GM13976 (cell line): Measurements from ENCODE around the gene TMEM72.

Experiments used
- DNase-seq: peaks from one replicate; pipeline ENCODE4 v3.0.0; 2012; ENCODE audit warnings: low spot score
- in situ Hi-C: fragments of 300-500 bp; cut with MboI; formaldehyde crosslinking; loops from one replicate; pipeline ENCODE4 v1.12.0; 2022; ENCODE audit warnings: low sequenced_read_pairs, mixed read lengths, inconsistent platforms; ENCODE audit not compliant: unreplicated experiment
- TF ChIP-seq, protein P1 (sequence below): IDR thresholded peaks from 2 replicates; pipeline ENCODE4 v1.5.1; 2012; ENCODE audit warnings: borderline replicate concordance, mild to moderate bottlenecking; ENCODE audit not compliant: insufficient read depth; ENCODE audit errors: extremely low read depth, missing control alignments, control extremely low read depth

The TMEM72 gene

DNA sequence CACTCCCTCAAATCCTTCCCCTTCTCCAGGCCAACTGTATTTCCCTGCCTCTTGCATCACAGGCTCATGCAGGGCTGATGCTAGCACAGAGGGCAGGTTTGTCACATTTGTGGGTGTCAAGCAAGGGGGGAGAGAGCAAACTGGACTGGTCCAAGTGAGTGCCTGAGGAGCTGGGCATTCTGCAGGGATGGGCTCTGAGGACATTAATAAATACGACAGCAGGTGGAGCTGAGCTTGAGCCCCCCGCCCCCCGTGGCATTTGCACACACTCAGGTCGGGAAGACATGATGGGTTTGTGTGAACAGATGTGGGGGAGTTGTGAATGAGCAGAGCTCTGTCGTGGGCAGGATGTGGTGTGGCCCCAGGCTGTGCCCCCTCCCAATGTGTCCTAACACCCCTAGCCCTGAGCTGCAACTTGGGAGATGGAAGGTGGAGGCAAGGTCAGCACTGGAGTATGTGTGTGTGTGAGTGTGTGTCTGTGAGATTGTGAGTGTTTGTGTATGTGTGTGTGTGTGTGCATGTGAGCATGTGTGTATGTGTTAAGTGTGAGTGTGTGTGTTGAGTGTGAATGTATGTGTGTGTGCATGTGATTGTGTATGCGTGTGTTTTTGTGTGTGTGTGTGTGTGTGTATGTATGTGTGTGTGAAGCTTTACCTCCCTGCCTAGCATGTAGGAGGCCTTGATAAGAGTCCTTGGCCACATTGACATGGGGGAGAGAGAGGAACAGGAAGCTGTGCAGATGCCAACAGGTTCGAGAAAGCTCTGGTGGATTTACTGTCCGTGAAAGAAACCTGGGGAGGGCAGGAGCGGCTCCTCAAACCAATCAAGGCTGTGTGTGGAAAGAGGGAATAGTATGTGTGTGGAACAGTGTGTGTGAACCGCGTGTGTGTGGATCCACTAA lies 57.6 kb downstream of the TMEM72 start:
- no peak for DNase-seq
- in situ Hi-C loops: no loop called here
- TF ChIP-seq, protein P1, sequence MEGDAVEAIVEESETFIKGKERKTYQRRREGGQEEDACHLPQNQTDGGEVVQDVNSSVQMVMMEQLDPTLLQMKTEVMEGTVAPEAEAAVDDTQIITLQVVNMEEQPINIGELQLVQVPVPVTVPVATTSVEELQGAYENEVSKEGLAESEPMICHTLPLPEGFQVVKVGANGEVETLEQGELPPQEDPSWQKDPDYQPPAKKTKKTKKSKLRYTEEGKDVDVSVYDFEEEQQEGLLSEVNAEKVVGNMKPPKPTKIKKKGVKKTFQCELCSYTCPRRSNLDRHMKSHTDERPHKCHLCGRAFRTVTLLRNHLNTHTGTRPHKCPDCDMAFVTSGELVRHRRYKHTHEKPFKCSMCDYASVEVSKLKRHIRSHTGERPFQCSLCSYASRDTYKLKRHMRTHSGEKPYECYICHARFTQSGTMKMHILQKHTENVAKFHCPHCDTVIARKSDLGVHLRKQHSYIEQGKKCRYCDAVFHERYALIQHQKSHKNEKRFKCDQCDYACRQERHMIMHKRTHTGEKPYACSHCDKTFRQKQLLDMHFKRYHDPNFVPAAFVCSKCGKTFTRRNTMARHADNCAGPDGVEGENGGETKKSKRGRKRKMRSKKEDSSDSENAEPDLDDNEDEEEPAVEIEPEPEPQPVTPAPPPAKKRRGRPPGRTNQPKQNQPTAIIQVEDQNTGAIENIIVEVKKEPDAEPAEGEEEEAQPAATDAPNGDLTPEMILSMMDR: no peak

DNA sequence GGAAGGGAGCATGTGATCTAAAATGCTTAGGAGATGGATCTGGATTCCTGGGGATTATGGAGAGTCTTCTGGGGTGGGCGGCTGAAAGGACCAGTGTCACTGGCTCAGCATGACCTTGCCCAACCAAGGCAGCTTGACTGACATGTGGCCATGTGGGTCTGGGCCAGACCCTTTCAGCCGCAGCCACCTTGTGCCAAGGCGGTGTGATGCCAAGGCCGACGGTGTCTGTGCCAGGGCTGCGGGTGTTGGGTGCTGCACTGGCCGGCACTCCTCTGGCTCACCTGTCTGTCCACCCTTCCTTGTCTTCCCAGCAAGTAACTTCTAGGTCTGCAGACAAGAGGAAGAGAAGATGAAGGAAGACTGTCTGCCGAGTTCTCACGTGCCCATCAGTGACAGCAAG lies 58.7 kb downstream of the TMEM72 start:
- no peak for DNase-seq
- TF ChIP-seq, protein P1: no peak
- in situ Hi-C loops: loop anchor here (10.0 kb wide), 1 partner anchor 45 kb away; no protein-coding TSS in a partner anchor

DNA sequence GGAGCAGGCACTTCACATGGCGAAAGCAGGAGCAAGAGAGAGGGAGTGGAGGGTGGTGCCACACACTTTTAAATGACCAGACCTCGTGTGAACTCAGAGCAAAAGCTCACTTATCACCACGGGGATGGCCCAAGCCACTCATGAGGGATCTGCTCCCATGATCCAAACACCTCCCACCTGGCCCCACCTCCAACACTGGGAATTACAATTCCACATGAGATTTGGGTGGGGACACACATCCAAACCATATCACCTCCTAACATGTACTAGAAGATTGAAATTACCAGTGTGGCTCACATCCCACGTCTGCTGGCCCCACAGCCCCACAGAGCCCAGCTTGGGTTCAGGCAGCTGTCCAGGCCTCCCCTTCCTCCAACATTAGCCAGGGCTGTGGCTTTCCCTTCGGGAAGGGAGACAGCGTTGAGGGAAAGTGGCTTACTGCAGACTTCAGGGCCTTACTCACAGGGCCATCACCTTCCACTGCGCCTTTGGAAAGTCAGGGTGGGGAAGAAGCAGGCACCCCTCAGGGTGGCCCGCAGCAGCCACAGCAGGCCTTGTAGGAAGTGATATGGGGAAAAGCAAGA lies 59.8 kb downstream of the TMEM72 start:
- no peak for DNase-seq
- in situ Hi-C loops: loop anchor here (10.0 kb wide), 1 partner anchor 46 kb away; no protein-coding TSS in a partner anchor
- TF ChIP-seq, protein P1: no peak

DNA sequence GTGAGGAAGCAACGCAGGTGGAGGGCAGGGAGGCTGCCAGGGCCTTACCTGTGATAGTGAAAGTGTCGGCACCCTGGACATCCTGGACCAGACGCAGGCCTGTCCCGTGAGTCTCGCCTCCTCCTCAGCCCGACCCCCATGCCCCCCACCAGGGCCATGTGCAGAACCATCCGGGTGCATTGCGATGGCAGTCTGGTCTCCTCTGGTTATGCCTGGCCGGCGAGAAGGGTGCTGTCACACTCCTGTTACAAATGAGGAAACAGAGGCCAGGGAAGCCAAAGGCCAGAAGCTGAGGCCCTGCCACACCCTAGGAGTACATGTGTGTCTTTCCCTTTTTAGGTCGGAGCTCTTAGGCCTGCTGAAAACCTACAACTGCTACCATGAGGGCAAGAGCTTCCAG lies 60.3 kb downstream of the TMEM72 start:
- DNase-seq: no peak
- TF ChIP-seq, protein P1: no peak
- in situ Hi-C loops: loop anchor here (10.0 kb wide), 1 partner anchor 47 kb away; no protein-coding TSS in a partner anchor

DNA sequence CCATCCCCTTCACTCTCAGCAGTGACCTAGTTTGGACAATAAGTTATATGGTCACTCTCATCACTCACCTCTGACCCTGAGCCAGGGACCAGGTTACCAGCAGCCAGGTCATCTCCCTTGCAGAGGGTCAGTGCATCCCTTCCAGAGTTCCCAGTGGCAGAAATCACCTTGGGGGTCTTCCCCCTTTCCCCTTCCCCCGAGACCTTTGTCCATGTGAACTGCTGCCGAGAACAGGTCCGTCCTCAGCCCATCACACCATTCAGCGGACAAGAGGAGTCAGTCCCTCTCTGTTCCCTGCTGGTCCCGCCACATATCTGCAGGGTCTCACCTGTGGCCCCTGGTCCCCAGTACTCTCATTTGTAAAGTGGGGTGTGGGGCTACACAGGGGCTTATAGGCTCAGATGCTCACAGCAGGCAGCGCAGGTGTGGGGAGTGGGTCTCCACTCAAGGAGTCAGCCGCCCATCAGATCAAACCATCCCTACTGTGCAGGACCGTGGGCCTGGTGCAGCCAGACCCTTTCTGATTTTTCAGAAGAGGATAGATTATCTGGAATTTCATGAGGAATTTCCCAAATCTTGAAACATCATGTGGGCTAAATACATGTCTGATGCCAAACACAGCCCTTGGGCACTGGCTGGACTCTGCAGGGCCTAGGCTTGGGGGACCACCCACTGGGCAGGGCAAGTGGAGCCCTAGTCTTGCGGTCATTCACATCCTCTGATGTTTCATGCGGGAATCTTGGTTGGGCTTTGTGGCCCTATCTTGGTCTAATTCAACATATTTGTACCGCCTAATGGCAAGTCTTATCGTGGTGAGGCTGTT lies 61.0 kb downstream of the TMEM72 start:
- TF ChIP-seq, protein P1: no peak
- in situ Hi-C loops: loop anchor here (10.0 kb wide), 1 partner anchor 47 kb away; no protein-coding TSS in a partner anchor
- no peak for DNase-seq

DNA sequence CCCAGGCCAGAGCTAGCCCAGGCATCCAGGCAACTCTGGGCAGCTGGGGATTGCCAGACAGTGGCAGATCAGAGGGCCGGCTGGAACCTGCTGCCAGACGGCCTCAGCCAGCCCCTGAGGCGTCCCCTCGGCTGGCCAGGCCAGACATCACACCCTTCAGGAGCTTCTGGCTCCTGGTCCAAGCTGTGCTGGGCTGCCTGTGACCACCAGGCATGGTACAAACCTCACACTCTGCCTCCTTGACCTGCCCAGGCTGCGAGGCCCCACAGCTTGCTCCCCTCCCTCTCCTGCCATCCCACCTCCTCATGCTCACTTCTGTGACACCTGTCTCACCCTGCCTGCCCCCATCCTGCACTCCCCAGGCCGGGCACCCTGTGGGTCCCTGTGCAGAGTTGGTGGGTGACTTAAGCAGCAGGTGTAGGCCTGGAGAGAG lies 61.8 kb downstream of the TMEM72 start:
- TF ChIP-seq, protein P1: no peak
- DNase-seq: no peak
- in situ Hi-C loops: loop anchor here (10.0 kb wide), 1 partner anchor 48 kb away; no protein-coding TSS in a partner anchor
